OCI-LY1 (cell line): ENCODE measurements around the gene SDK2.

Source experiments
- H2AFZ ChIP-seq: fragments of 200-600 bp; sonication (generic), shearing (Covaris generic); 2 replicates; pipeline ENCODE4 v1.6.0; 2014; ENCODE audit warnings: antibody characterized with exemption, mild to moderate bottlenecking, low read length
- H3F3A ChIP-seq: fragments of 200-600 bp; sonication (generic), shearing (Covaris generic); 2 replicates; pipeline ENCODE4 v1.6.0; 2014; ENCODE audit warnings: mild to moderate bottlenecking, antibody characterized with exemption, low read length, moderate library complexity; ENCODE audit not compliant: insufficient read depth
- H3K27ac ChIP-seq: fragments of 200-600 bp; sonication (generic); 2 replicates; pipeline ENCODE4 v1.5.1; 2014; ENCODE audit warnings: low read length, mixed run types, mild to moderate bottlenecking, low read depth; ENCODE audit not compliant: poor library complexity, severe bottlenecking
- H3K27me3 ChIP-seq: fragments of 200-600 bp; sonication (generic); 2 replicates; pipeline ENCODE4 v1.6.0; 2014; ENCODE audit warnings: antibody characterized with exemption, mild to moderate bottlenecking, low read length, moderate library complexity; ENCODE audit not compliant: insufficient read depth
- H3K36me3 ChIP-seq: fragments of 200-600 bp; sonication (generic); 2 replicates; pipeline ENCODE4 v1.6.1; 2014; ENCODE audit warnings: mild to moderate bottlenecking, antibody characterized with exemption, low read length, moderate library complexity, mixed read lengths; ENCODE audit not compliant: insufficient read depth
- H3K4me1 ChIP-seq: fragments of 200-600 bp; sonication (generic); 2 replicates; pipeline ENCODE4 v1.5.1; 2014; ENCODE audit warnings: mild to moderate bottlenecking, low read length, moderate library complexity; ENCODE audit not compliant: insufficient read depth, severe bottlenecking
- H3K4me2 ChIP-seq: fragments of 200-600 bp; sonication (generic), shearing (Covaris generic); 2 replicates; pipeline ENCODE4 v1.6.1; 2014; ENCODE audit warnings: low read length
- H3K4me3 ChIP-seq: fragments of 200-600 bp; sonication (generic); 2 replicates; pipeline ENCODE4 v1.5.1; 2014; ENCODE audit warnings: low read length, low read depth, mild to moderate bottlenecking, mixed read lengths; ENCODE audit not compliant: poor library complexity, severe bottlenecking
- H3K79me2 ChIP-seq: fragments of 200-600 bp; shearing (Covaris generic); 2 replicates; pipeline ENCODE4 v1.6.1; 2016; ENCODE audit warnings: mixed run types, low read length, mixed read lengths; ENCODE audit not compliant: insufficient read depth
- H3K9ac ChIP-seq: fragments of 200-600 bp; sonication (generic), shearing (Covaris generic); 2 replicates; pipeline ENCODE4 v1.6.1; 2014; ENCODE audit warnings: mild to moderate bottlenecking, low read length, mixed read lengths
- H3K9me2 ChIP-seq: fragments of 200-600 bp; sonication (generic), shearing (Covaris generic); 2 replicates; pipeline ENCODE4 v1.6.1; 2014; ENCODE audit warnings: low read depth, mild to moderate bottlenecking, low read length, mixed read lengths
- H3K9me3 ChIP-seq: fragments of 200-600 bp; shearing (Covaris generic); 2 replicates; pipeline ENCODE4 v1.6.1; 2014; ENCODE audit warnings: low read length, mixed read lengths
- H4K20me1 ChIP-seq: fragments of 200-600 bp; sonication (generic), shearing (Covaris generic); 2 replicates; pipeline ENCODE4 v1.6.0; 2016; ENCODE audit warnings: mild to moderate bottlenecking, low read length; ENCODE audit not compliant: insufficient read depth
- CTCF ChIP-seq: fragments of 200-600 bp; sonication (generic), shearing (Covaris generic); IDR thresholded peaks from 2 replicates; pipeline ENCODE4 v1.5.1; 2017; ENCODE audit warnings: mild to moderate bottlenecking, antibody characterized with exemption, low read length, moderate library complexity, mixed read lengths
- EZH2 ChIP-seq: fragments of 200-600 bp; sonication (generic), shearing (Covaris generic); IDR thresholded peaks from 2 replicates; pipeline ENCODE4 v1.8.0; 2017; ENCODE audit warnings: borderline replicate concordance, mixed run types, mild to moderate bottlenecking, antibody characterized with exemption, low read length, moderate library complexity, mixed read lengths

The SDK2 gene

GRCh38 chr17:73555199-73555960 lies 88.9 kb downstream of the SDK2 start:
- H4K20me1 ChIP-seq = no peaks in the 10 kb centered on the region
- no peak overlapping the region for H3K9ac ChIP-seq
- TF ChIP-seq CTCF (no peak), EZH2 (no peak)
- H3K4me1 ChIP-seq = no peaks in the 10 kb centered on the region
- H3K27ac ChIP-seq = no peak overlapping the region
- H3F3A ChIP-seq = no peaks in the 10 kb centered on the region
- no peaks in the 10 kb centered on the region for H3K27me3 ChIP-seq
- no peaks in the 10 kb centered on the region for H3K79me2 ChIP-seq
- H3K9me3 ChIP-seq = no peaks in the 10 kb centered on the region
- H3K9me2 ChIP-seq = no peaks in the 10 kb centered on the region
- no peak overlapping the region for H2AFZ ChIP-seq
- H3K4me3 ChIP-seq = no peak overlapping the region
- H3K4me2 ChIP-seq = no peak overlapping the region
- no peaks in the 10 kb centered on the region for H3K36me3 ChIP-seq

- H2AFZ ChIP-seq = no peak overlapping the region
- no peaks in the 10 kb centered on the region for H3K27me3 ChIP-seq
- TF ChIP-seq CTCF = no peak
- no peak for TF ChIP-seq EZH2
- H3K79me2 ChIP-seq = no peaks in the 10 kb centered on the region
- H3F3A ChIP-seq = no peaks in the 10 kb centered on the region
- no peak overlapping the region for H3K9ac ChIP-seq
- H3K27ac ChIP-seq = no peak overlapping the region
- H4K20me1 ChIP-seq = no peaks in the 10 kb centered on the region
- H3K36me3 ChIP-seq = no peaks in the 10 kb centered on the region
- no peaks in the 10 kb centered on the region for H3K4me1 ChIP-seq
- H3K4me3 ChIP-seq = no peak overlapping the region
- H3K9me2 ChIP-seq = no peaks in the 10 kb centered on the region
- no peaks in the 10 kb centered on the region for H3K9me3 ChIP-seq
- H3K4me2 ChIP-seq = no peak overlapping the region
Measured at GRCh38 chr17:73554498-73554897, 89.7 kb downstream of the SDK2 start.

- Histone ChIP-seq H2AFZ (no peak overlapping the region), H3K36me3 (no peaks in the 10 kb centered on the region), H4K20me1 (no peaks in the 10 kb centered on the region), H3K27me3 (no peaks in the 10 kb centered on the region), H3K27ac (no peak overlapping the region), H3F3A (no peaks in the 10 kb centered on the region), H3K79me2 (no peaks in the 10 kb centered on the region), H3K4me3 (no peak overlapping the region), H3K9me3 (no peaks in the 10 kb centered on the region), H3K9ac (no peak overlapping the region), H3K4me1 (no peaks in the 10 kb centered on the region), H3K4me2 (no peak overlapping the region), H3K9me2 (no peaks in the 10 kb centered on the region)
- TF ChIP-seq EZH2 = no peak
- TF ChIP-seq CTCF = no peak
Measured at GRCh38 chr17:73553311-73553710, 90.9 kb downstream of the SDK2 start.
